Loucy (cell line): Measurements from ENCODE around the gene HMMR.
"Not testable (repeated sequence)": the region's sequence is repeated elsewhere in the genome, so short reads cannot be mapped to it uniquely, and the experiment has no call there.

Source experiments
- H2AFZ ChIP-seq: fragments of 200-600 bp; sonication (generic); 2 replicates; pipeline ENCODE4 v1.6.0; 2016; ENCODE audit warnings: antibody characterized with exemption, mild to moderate bottlenecking, low read length, moderate library complexity
- H3F3A ChIP-seq: fragments of 200-600 bp; 2 replicates; pipeline ENCODE4 v1.6.0; 2016; ENCODE audit warnings: antibody characterized with exemption, low read depth, mild to moderate bottlenecking
- H3K27me3 ChIP-seq: fragments of 200-600 bp; sonication (generic); 2 replicates; pipeline ENCODE4 v1.6.1; 2014; ENCODE audit warnings: low read length, mild to moderate bottlenecking; ENCODE audit not compliant: insufficient read depth, poor library complexity, severe bottlenecking
- H3K36me3 ChIP-seq: fragments of 200-600 bp; sonication (generic); 2 replicates; pipeline ENCODE4 v1.6.1; 2016; ENCODE audit warnings: low read length; ENCODE audit not compliant: insufficient read depth
- H3K4me1 ChIP-seq: fragments of 200-600 bp; sonication (generic); 2 replicates; pipeline ENCODE4 v1.5.1; 2014; ENCODE audit warnings: low read length, mild to moderate bottlenecking; ENCODE audit not compliant: insufficient read depth, poor library complexity, severe bottlenecking
- H3K4me2 ChIP-seq: fragments of 200-600 bp; sonication (generic); 2 replicates; pipeline ENCODE4 v1.6.0; 2014; ENCODE audit warnings: antibody characterized with exemption, low read length, low read depth, mild to moderate bottlenecking; ENCODE audit not compliant: poor library complexity, severe bottlenecking
- H3K4me3 ChIP-seq: fragments of 200-600 bp; sonication (generic); 2 replicates; pipeline ENCODE4 v1.5.1; 2014; ENCODE audit warnings: low read length, mild to moderate bottlenecking, mixed read lengths; ENCODE audit not compliant: poor library complexity, severe bottlenecking
- H3K79me2 ChIP-seq: fragments of 200-600 bp; sonication (generic); 2 replicates; pipeline ENCODE4 v1.6.1; 2014; ENCODE audit warnings: low read length; ENCODE audit not compliant: insufficient read depth
- H3K9ac ChIP-seq: fragments of 200-600 bp; sonication (generic); 2 replicates; pipeline ENCODE4 v1.6.0; 2014; ENCODE audit warnings: mild to moderate bottlenecking, low read depth, low read length, moderate library complexity; ENCODE audit not compliant: poor library complexity, severe bottlenecking
- H3K9me2 ChIP-seq: fragments of 200-600 bp; sonication (generic); replicated peaks from 2 replicates; pipeline ENCODE4 v1.6.1; 2016; ENCODE audit warnings: low read depth, low read length, mixed read lengths
- H3K9me3 ChIP-seq: fragments of 200-600 bp; sonication (generic); 2 replicates; pipeline ENCODE4 v1.6.1; 2014; ENCODE audit warnings: mild to moderate bottlenecking, antibody characterized with exemption, low read length, low read depth; ENCODE audit not compliant: insufficient read depth
- H4K20me1 ChIP-seq: fragments of 200-600 bp; sonication (generic); 2 replicates; pipeline ENCODE4 v1.6.0; 2014; ENCODE audit warnings: antibody characterized with exemption, low read length, mild to moderate bottlenecking; ENCODE audit not compliant: insufficient read depth, poor library complexity, severe bottlenecking
- EZH2phosphoT487 ChIP-seq: fragments of 200-600 bp; IDR thresholded peaks from 2 replicates; pipeline ENCODE4 v1.6.1; 2018; ENCODE audit warnings: antibody characterized with exemption, mild to moderate bottlenecking, moderate library complexity, borderline replicate concordance
- TF ChIP-seq, protein P1 (sequence below): fragments of 200-600 bp; sonication (generic); conservative IDR thresholded peaks from 2 replicates; pipeline ENCODE4 v1.5.1; 2014; ENCODE audit warnings: mild to moderate bottlenecking, antibody characterized with exemption, low read length

Gene HMMR

DNA sequence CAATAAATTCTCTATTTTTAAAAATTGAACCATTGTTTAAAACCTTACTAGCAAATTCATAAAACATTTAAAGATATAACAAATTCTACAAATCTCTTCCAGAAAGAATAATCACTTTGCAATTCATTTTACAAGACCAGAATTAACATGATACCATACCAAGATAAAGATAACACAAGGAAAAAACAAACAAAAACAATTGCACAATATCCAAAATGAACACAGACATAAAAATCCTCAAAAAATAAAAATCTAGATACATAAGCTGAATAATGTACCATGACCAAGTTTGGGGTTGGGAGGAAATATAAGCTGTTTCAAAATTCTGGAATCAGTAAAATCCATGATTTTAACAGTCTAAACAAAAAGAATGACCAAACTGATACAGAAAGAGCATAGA, 11.9 kb upstream of the HMMR start:
- Histone ChIP-seq H3K4me1 (no peaks in the 10 kb centered on the region), H3K79me2 (no peaks in the 10 kb centered on the region), H3K9me3 (no peaks in the 10 kb centered on the region), H4K20me1 (no peaks in the 10 kb centered on the region), H3K4me3 (no peak overlapping the region), H2AFZ (no peak overlapping the region), H3K36me3 (peaks cover 5% of the 10 kb centered on the region; the same call in 1 of the 2 replicates), H3K27me3 (no peaks in the 10 kb centered on the region), H3K9ac (no peak overlapping the region), H3K4me2 (no peak overlapping the region), H3K9me2 (no peaks in the 10 kb centered on the region), H3F3A (no peaks in the 10 kb centered on the region)
- no peak for TF ChIP-seq EZH2phosphoT487
- TF ChIP-seq, protein P1, sequence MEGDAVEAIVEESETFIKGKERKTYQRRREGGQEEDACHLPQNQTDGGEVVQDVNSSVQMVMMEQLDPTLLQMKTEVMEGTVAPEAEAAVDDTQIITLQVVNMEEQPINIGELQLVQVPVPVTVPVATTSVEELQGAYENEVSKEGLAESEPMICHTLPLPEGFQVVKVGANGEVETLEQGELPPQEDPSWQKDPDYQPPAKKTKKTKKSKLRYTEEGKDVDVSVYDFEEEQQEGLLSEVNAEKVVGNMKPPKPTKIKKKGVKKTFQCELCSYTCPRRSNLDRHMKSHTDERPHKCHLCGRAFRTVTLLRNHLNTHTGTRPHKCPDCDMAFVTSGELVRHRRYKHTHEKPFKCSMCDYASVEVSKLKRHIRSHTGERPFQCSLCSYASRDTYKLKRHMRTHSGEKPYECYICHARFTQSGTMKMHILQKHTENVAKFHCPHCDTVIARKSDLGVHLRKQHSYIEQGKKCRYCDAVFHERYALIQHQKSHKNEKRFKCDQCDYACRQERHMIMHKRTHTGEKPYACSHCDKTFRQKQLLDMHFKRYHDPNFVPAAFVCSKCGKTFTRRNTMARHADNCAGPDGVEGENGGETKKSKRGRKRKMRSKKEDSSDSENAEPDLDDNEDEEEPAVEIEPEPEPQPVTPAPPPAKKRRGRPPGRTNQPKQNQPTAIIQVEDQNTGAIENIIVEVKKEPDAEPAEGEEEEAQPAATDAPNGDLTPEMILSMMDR, result no peak

DNA sequence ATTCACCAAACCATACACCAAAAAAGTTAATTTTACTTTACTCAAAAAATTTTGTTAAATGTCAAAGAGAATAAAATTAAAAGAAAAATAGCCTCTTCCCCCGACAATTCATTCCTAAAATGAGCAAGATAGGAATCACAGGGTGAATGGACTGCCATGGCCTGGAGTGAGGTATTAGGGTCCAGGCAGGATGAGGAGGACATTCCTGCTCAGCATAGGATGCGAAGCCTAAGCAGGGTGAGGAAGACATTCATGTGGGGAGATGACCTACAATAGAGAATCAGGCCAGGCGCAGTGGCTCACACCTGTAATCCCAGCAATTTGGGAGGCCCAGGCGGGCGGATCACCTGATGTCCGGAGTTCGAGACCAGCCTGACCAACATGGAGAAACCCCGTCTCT, 8.9 kb upstream of the HMMR start:
- Histone ChIP-seq H3K27me3 (no peaks in the 10 kb centered on the region), H3K9ac (no peak overlapping the region), H3K4me3 (no peak overlapping the region), H3K4me2 (no peak overlapping the region), H3K4me1 (no peaks in the 10 kb centered on the region), H2AFZ (no peak overlapping the region), H3K9me3 (no peaks in the 10 kb centered on the region), H3K79me2 (peaks cover 7% of the 10 kb centered on the region; the same call in 1 of the 2 replicates), H3F3A (no peaks in the 10 kb centered on the region), H3K36me3 (no peaks in the 10 kb centered on the region), H3K9me2 (no peaks in the 10 kb centered on the region), H4K20me1 (peaks cover 4% of the 10 kb centered on the region)
- no peak for TF ChIP-seq EZH2phosphoT487
- TF ChIP-seq, protein P1, result no peak

DNA sequence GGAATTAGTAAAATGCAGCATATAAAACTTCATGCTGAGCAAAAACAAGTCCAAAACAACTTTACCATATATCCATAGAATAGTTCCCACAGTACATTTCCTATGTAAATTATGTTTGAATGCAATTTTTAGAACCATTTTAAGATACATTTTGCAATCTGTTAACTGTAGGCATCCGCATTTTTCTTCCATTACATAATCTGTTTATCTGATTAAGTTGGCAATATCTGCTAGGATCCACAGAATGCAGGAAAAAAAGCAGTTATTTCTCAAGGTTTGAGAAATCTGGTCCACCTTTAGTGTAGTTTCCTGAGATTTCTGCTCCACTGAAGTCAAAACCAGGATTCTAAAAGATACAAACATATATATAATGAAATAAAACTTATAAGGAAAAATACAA, 6.7 kb upstream of the HMMR start:
- Histone ChIP-seq H2AFZ (no peak overlapping the region), H3K9me3 (no peaks in the 10 kb centered on the region), H4K20me1 (peaks cover 13% of the 10 kb centered on the region), H3K9ac (no peak overlapping the region), H3K4me1 (no peaks in the 10 kb centered on the region), H3K9me2 (no peaks in the 10 kb centered on the region), H3K79me2 (peaks cover 26% of the 10 kb centered on the region), H3K36me3 (no peaks in the 10 kb centered on the region), H3F3A (no peaks in the 10 kb centered on the region), H3K4me3 (no peak overlapping the region), H3K27me3 (no peaks in the 10 kb centered on the region), H3K4me2 (no peak overlapping the region)
- TF ChIP-seq, protein P1, result no peak
- TF ChIP-seq EZH2phosphoT487, result no peak

DNA sequence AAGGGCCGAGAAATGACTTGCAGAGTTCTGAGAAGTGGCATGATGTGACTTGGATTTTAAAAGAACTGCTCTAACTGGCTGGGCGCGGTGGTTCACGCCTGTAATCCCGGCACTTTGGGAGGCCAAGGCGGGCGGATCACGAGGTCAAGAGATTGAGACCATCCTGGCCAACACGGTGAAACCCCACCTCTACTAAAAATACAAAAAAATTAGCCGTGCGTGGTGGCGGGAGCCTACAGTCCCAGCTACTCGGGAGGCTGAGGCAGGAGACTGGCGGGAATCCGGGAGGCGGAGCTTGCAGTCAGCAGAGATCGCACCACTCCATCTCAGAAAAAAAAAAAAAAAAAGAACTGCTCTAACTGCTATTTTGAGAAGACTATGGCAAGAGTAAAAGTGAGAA, 5.0 kb upstream of the HMMR start:
- not testable (repeated sequence) for H3K9me2 ChIP-seq, H3K27me3 ChIP-seq, H3F3A ChIP-seq, H2AFZ ChIP-seq, H3K4me3 ChIP-seq, H3K36me3 ChIP-seq, H3K9me3 ChIP-seq, H3K9ac ChIP-seq, H3K4me1 ChIP-seq
- peaks cover 13% of the 10 kb centered on the region for H4K20me1 ChIP-seq
- peak overlapping the region; percentile 85 for H3K4me2 ChIP-seq
- peaks cover 38% of the 10 kb centered on the region for H3K79me2 ChIP-seq
